Spinal cord (tissue), 10 donors: ENCODE measurements around the gene CTU2. TPM values are rescaled to one million over a fixed set of nuclear protein-coding genes. Genes with fewer than 3 reads are reported as not detected.
A peak's percentile ranks its signal among the peaks of the same experiment; 100 is the strongest.

ENCODE experiments used
- DNase-seq, 6 donors: peaks; one replicate each; pipeline versions ENCODE4 v3.0.0 to v3.0.0-alpha.2; 2013 to 2015; ENCODE audit warnings: low spot score in 6 of 6, low read depth in 4 of 6
- H3K27ac ChIP-seq: one replicate; pipeline ENCODE4 v1.5.1; 2013; ENCODE audit warnings: low read depth, low read length, control low read depth
- H3K27me3 ChIP-seq: one replicate; pipeline ENCODE4 v1.6.1; 2013; ENCODE audit warnings: low read length; ENCODE audit not compliant: control insufficient read depth, insufficient read depth
- H3K36me3 ChIP-seq: one replicate; pipeline ENCODE4 v1.6.1; 2013; ENCODE audit warnings: low read length; ENCODE audit not compliant: control insufficient read depth, insufficient read depth
- H3K4me1 ChIP-seq: one replicate; pipeline ENCODE4 v1.6.1; 2013; ENCODE audit warnings: low read length; ENCODE audit not compliant: control insufficient read depth, insufficient read depth
- H3K4me3 ChIP-seq: one replicate; pipeline ENCODE4 v1.5.1; 2013; ENCODE audit warnings: low read depth, low read length, control low read depth
- H3K9me3 ChIP-seq: one replicate; pipeline ENCODE4 v1.6.1; 2013; ENCODE audit warnings: low read length; ENCODE audit not compliant: control insufficient read depth, insufficient read depth
- WGBS: methylation state at CpG from one replicate; pipeline ENCODE4 v1.1.5; 2013; ENCODE audit warnings: missing lambda C conversion rate; ENCODE audit not compliant: insufficient coverage; 5-methylcytosine and 5-hydroxymethylcytosine counted together
- polyA plus RNA-seq, 2 donors: library from polyadenylated mRNA; unstranded; fragments of 120-200 nt; gene quantifications; one replicate each; pipeline ENCODE4 v1.2.1, GENCODE V29; 2013; ENCODE audit not compliant: insufficient read length in 2 of 2
- total RNA-seq, 2 donors: library from RNA; depleted of rRNA in 1 of 2; stranded (reverse); fragments of 120-200 nt in 1 of 2; fragments of >200 nt in 1 of 2; gene quantifications; one replicate each; pipeline versions ENCODE4 v1.2.3 to v1.2.4, GENCODE V29; 2013 to 2014
- donor health status: healthy.

Gene CTU2
- total and polyA plus RNA-seq, 4 donors, result 8.6 to 25.8 (median 20.0) TPM

DNA sequence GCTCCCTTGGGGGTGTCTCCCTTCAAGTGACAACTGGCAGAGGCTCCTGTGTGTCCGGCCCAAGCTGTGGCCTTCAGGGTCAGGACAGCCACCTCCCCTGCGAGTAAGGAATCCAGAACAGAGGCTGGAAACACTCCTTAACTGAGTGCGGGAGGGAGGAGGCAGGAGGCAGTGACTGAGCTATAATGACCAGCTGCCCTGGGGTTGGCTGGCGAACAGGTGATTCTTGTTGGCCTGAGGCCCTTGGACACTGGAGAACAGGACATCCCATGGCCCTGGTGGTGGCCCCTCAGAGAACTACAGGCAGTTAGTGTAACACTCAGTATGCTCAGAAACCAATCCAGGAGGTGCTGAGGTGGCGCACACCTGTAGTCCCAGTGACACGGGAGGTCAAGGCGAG is 10.6 kb upstream of the CTU2 start:
- Histone ChIP-seq H3K36me3 (peaks cover 66% of the 10 kb centered on the region), H3K9me3 (no peaks in the 10 kb centered on the region), H3K27me3 (no peaks in the 10 kb centered on the region), H3K4me3 (no peak overlapping the region), H3K4me1 (peaks cover 5% of the 10 kb centered on the region), H3K27ac (no peak overlapping the region)
- no peak for DNase-seq
- WGBS, result 87% methylated on average over 7 of the region's 7 CpGs

DNA sequence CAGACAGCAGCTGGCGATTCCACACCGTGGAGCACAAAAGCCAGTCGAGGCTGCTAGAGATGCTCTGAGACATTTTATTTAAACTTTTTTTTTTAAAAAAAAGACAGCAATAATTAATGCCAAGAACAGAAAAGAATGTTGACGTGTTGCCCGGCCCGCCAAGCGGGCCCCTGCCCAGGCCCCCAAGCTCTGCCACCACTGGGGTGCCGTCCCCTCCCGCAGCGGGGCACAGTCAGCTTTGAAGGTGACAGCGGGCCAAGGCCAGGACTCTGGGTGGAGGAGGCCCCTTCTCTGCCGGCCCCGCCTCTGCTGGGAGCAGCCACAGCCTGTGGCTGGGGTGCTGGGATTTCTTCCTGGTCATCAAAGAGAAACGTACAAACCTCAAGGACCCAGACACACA is 9.9 kb upstream of the CTU2 start:
- H3K36me3 ChIP-seq, result peaks cover 73% of the 10 kb centered on the region

DNA sequence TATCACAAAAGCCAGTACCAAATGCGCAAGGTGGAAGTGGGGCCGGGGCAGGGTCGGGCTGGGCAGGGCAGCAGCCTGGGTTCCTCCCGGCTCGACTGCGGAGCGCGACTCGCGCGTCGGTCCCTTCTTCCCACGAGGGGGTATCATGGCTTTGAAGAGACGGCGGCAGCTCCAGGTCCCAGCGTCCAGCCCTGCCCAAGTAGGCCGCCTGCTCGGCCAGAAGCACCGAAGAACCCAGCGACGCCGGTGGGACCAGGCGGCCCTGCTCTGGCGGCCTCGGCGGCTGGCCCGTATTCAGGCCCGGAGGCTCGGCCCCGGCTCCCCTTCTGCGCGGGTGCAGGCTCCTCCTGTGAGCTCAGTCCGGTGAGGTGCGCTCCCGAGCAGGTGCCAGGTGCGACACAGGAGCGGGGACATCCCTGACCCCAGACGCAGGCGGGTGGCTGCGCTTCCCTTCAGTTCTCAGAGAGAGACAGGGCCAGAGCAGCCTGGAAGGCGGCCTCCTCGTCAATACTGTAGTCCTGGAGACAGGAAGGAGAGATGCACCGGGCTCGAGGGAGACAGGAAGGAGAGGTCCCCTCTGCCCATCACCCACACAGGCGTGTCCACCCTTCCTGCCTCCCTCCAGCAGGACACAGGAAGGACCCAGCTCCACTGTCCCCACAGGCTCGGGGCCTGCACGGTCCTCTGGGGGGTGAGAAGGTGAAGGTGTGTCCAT is 9.0 kb upstream of the CTU2 start:
- peaks cover 82% of the 10 kb centered on the region for H3K36me3 ChIP-seq
- 93% methylated on average over 42 of the region's 47 CpGs for WGBS
- no peak overlapping the region for H3K4me3 ChIP-seq
- H3K27ac ChIP-seq, result no peak overlapping the region
- H3K27me3 ChIP-seq, result no peaks in the 10 kb centered on the region
- peaks cover 19% of the 10 kb centered on the region for H3K4me1 ChIP-seq
- no peak for DNase-seq
- H3K9me3 ChIP-seq, result no peaks in the 10 kb centered on the region

More for the DNA sequence above, 9.9 kb upstream of the CTU2 start:
- H3K27me3 ChIP-seq, result no peaks in the 10 kb centered on the region
- peaks cover 10% of the 10 kb centered on the region for H3K4me1 ChIP-seq
- DNase-seq, result no peak
- H3K4me3 ChIP-seq, result no peak overlapping the region
- H3K9me3 ChIP-seq, result no peaks in the 10 kb centered on the region
- no peak overlapping the region for H3K27ac ChIP-seq
- WGBS, result 86% methylated on average over 11 of the region's 14 CpGs

DNA sequence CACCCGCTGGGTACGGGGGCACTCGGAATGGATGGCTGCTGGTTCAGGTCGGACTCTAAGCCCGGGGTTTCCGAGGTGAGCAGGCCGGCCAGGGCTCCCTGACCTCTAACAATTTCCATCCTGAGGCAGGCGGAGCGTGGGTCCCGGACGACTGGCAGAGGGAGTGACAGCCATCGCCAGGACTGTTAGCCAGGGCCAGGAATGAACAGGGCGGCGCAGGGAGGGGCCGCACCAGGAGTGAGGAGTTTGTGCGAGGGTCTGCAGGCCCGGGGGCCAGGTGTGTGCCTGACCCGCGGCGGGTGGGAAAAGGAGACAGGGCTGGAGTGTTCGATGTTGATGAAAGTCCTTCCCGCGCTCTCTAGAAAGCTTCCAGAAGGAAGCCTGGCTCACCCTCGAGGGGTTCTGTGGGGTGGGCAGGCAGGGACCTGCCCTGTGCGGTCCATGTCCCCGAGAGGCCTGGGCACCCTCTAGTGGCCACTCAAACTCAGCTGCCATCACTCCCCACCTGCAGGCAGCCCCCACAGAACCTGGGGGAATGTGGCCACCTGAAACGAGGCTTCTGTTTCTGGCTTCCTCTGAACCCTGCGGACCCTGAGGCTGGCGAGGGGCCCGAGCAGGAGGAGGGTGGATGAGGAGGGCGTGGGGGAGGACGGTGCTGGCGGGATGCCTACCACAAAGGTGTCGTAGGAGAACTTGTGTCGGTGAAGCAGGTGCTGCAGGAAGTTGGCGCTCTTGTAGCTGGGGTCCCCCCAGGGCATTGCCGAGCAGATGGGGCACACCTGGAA is 8.3 kb upstream of the CTU2 start:
- H3K36me3 ChIP-seq, result peaks cover 89% of the 10 kb centered on the region
- H3K27ac ChIP-seq, result no peak overlapping the region
- 91% methylated on average over 36 of the region's 37 CpGs for WGBS

DNA sequence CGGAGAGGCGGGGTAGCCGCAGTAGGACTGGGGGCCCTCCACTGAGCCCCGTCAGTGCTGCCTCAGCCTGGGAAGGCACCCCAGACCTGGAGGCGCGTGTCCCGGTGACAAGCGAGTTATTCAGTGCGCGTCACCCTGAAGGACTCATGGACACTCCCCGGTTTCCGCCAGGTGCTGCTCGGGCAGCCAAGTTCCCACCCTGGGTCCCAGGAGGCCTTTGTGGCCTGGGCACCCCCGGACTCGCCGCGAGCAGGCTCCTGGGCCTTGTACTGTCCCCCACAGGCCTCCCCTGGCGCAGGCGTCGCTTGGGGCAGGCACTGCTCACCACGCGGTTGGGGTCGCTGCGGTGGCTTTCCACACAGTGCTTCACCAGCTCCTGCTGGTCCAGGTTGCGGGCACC is 7.7 kb upstream of the CTU2 start:
- Histone ChIP-seq H3K9me3 (no peaks in the 10 kb centered on the region), H3K4me1 (peaks cover 27% of the 10 kb centered on the region), H3K27me3 (no peaks in the 10 kb centered on the region), H3K27ac (no peak overlapping the region), H3K36me3 (peaks cover 95% of the 10 kb centered on the region), H3K4me3 (no peak overlapping the region)
- DNase-seq, result no peak
- WGBS, result 96% methylated on average over 25 of the region's 25 CpGs

More for the DNA sequence above, 8.3 kb upstream of the CTU2 start:
- H3K4me3 ChIP-seq, result no peak overlapping the region
- H3K9me3 ChIP-seq, result no peaks in the 10 kb centered on the region
- peaks cover 21% of the 10 kb centered on the region for H3K4me1 ChIP-seq
- DNase-seq, result no peak
- H3K27me3 ChIP-seq, result no peaks in the 10 kb centered on the region

DNA sequence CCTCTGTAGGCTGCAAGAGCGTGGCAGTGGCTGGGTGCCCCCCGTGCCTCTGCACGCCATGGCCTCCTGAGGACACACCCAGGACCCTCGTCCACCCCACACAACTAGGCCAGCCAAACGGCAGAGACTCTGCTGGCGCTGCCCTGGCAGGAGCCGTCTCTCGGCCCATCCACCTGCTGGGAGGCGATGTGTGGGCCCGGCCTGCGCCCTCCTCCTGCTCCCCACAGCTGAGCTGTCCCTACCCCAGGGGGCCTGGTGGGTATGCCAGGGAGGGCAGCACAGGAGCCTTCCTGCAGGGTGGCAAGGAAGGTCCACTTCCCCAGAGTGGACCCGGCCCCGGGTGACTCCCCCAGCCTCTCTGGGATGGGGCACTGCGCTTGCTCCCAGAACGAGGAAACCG is 7.1 kb upstream of the CTU2 start:
- no peak for DNase-seq
- no peak overlapping the region for H3K4me3 ChIP-seq
- H3K27ac ChIP-seq, result no peak overlapping the region
- peaks cover 98% of the 10 kb centered on the region for H3K36me3 ChIP-seq
- H3K4me1 ChIP-seq, result peaks cover 31% of the 10 kb centered on the region
- H3K9me3 ChIP-seq, result no peaks in the 10 kb centered on the region
- H3K27me3 ChIP-seq, result no peaks in the 10 kb centered on the region
- WGBS, result 91% methylated on average over 16 of the region's 16 CpGs

DNA sequence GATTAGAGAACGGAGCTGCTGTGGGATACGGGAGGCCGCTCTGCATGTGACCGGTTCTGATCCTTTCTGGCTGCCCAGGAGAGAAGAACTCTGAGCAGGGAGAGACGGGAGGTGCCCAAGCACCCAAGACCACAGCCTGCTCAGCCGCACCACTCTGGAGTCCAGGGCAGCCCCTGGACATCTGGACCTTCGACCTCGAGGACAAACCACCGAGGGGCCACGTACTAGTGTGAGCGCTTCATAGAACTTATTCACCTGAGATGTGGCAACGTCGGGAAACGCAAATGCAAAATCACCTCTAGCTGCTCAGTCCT is 6.0 kb upstream of the CTU2 start:
- no peak for DNase-seq
- H3K27ac ChIP-seq, result no peak overlapping the region
- 95% methylated on average over 14 of the region's 14 CpGs for WGBS

DNA sequence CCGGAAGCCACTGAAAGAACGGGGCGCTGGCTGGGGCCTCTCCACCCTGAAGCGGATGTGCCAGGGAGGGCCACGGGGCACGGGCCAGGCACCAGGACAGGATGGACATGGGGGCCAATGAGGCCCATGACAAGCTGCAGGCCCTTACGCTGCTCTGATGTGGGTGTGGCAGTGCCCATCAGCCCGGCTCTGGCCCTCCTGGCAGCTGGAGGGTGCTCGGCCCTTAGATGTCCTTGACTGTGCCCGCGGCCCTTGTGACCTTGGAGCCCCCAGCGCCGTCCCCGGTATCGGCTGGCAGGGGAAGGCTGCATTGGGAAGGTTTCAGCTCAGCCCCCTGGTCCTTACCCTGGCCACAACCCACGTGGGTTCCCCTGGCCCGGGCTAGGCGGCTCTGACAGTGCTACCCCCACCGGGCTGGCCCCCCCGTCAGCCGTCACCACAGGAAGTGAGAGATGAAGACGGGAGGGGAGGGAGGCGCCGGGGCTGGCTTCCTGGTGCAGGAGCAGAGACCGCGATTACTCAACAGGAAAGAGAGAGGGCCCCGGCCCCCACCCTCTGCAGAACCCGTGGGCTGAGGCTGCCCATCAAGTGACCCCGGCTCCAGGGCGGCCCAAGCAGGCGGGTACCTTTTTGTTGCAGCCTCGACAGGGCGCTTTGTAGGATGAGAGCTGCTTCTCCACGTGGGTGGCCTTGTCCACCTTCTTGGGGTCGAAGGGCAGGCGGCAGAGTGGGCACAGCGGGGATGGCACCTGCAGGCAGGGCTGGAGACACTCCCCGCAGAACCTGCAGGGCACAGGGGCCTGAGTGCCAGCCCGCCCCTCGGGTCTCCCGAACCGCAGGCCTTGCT is 5.4 kb upstream of the CTU2 start:
- peak in 1 of 6 donors; percentile 41 for DNase-seq
- Histone ChIP-seq H3K27me3 (no peaks in the 10 kb centered on the region), H3K27ac (no peak overlapping the region), H3K9me3 (no peaks in the 10 kb centered on the region), H3K4me1 (peaks cover 46% of the 10 kb centered on the region), H3K4me3 (no peak overlapping the region), H3K36me3 (peaks cover 81% of the 10 kb centered on the region)
- 81% methylated on average over 42 of the region's 42 CpGs for WGBS

More for the DNA sequence above, 6.0 kb upstream of the CTU2 start:
- Histone ChIP-seq H3K36me3 (peaks cover 87% of the 10 kb centered on the region), H3K9me3 (no peaks in the 10 kb centered on the region), H3K27me3 (no peaks in the 10 kb centered on the region), H3K4me1 (peaks cover 42% of the 10 kb centered on the region), H3K4me3 (no peak overlapping the region)

DNA sequence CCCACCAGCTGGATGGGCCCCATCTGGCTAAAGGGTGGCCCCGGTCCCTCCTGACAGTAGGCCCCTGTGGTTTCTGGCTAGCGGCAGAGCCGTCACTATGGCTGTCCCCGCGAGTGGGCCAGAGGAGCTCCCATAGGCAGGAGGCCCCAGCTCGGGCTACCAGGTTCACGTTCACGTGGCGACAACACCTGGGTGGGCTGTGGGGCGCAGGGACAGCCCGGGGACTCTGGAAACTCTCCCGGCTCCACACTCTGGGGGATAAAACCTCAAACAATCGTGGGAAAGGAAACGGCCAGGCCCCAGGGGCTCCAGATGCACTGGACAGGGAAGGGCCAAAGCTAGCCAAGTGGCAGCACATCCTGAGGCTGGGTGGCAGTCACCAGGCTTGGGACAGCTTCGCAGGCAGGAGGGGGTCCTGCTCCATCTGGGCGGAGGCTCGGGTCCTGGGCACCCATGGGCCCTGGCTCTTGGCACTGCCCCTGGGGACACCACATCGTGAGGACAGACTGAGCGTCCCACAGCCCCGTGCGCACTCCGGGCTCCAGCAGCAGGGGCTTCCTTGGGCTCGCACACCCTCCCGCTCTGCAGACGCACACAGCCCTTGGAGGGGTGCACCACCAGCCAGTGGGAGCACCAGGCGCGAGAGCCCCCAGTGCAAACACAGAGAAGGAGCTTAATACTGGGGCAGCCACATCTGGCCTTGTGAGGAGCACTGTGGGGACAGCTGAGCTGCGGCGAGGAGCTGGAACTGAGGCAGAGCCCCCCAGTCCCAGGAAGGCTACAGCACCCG is 4.5 kb upstream of the CTU2 start:
- 86% methylated on average over 28 of the region's 30 CpGs for WGBS
- Histone ChIP-seq H3K4me3 (no peak overlapping the region), H3K9me3 (no peaks in the 10 kb centered on the region), H3K27ac (no peak overlapping the region), H3K4me1 (peaks cover 48% of the 10 kb centered on the region), H3K36me3 (peaks cover 72% of the 10 kb centered on the region), H3K27me3 (no peaks in the 10 kb centered on the region)
- DNase-seq, result no peak
